GM18519 (cell line): ENCODE results near the gene GP9.

Experiments
- ATAC-seq: cut with Tn5 transposase; IDR thresholded peaks from one replicate; pipeline ENCODE4 v1.9.1; 2021; ENCODE audit warnings: mild to moderate bottlenecking, moderate library complexity; ENCODE audit not compliant: unreplicated experiment, low FRiP score

GP9 gene

DNA sequence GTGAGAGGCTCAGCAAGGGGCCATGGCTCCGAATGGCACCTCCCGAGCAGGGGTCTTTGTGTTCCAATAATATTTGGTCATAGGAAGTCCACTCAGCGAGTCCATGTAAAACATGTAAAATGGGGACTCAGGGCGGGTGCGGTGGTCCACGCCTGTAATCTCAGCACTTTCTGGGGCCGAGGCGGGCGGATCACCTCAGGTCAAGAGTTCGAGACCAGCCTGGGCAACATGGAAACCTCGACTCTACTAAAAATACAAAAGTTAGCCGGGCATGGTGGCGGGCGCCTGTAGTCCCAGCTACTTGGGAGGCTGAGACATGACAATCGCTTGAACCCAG is 33.1 kb upstream of the GP9 start:
- no peak for ATAC-seq

DNA sequence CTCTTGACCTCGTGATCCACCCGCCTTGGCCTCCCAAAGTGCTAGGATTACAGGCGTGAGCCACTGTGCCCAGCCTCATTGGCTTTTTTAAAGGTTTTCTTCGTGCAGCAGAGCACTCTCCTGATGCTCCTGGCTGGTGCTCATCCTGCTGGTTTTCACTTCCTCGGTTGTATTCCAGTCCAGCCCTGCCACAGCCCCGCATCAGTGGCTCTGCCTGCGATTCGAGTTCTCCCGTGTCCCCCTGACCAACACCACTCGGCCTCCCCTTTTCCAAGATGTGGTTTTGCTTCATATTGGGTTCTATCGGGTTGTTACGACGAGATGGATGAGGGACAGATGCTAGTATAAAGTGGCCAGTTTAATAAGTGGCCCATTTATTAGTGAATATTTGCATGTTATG is 31.7 kb upstream of the GP9 start:
- no peak for ATAC-seq

DNA sequence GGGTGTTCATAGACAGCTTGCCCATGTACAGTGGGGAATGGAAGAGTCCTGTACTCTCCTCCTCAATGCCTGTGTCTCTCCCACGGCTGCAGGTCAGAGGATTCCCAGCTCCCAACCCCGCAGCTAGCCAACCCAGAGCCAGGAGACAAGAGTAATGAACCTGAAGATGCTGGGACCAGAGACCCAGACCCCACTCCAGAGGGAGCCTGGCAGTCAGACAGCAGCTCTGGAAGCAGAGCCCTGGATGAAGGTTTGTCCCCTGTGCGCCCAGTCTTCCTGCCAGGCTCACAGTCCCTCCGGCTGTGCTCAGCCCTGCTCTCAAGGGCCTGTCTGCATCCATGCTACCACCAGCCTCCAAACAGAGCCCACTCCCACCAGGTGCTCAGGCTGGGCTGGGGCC is 30.0 kb upstream of the GP9 start:
- no peak for ATAC-seq

DNA sequence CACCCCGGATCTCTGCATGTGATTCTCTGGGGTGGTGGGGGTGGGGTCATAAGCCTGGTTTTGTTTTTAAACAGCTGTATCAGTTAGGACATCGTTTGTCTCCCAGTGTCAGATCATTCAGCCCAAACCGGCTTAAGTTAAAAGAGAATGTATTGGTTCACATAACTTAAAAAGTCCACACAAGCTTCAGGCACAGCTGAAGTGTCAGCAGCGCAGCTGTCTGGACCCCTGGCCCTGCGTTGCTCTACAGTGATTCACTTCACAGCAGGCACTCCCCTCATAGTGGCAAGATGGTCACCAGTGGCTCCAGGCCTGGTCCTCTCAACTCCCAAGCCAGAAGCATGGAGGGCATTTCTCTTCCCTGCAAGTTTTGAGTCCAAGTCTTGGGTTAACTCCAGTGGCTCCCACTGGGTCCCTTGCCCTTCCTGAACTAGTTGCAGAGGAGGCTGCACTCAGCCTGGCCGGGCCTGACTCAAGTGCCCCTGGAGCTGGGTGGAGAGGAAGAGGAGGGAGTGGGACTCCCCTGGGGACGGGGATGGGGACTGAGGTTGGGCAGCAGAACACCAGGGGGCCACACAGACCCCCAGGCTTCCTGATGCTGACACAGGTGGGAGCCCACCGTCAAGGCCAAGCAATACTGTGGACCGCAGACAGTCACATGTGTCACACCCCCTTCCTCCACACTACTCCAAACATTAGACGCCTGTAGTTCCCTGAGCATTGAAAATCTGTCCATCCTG is 28.9 kb upstream of the GP9 start:
- ATAC-seq, result no peak

- no peak for ATAC-seq
Observed at GRCh38 chr3:129032716-129033115, 27.9 kb upstream of the GP9 start.

GRCh38 chr3:129033151-129033550 is 27.4 kb upstream of the GP9 start:
- ATAC-seq, result no peak

- no peak for ATAC-seq
Observed at GRCh38 chr3:129033633-129034321, 26.8 kb upstream of the GP9 start.

DNA sequence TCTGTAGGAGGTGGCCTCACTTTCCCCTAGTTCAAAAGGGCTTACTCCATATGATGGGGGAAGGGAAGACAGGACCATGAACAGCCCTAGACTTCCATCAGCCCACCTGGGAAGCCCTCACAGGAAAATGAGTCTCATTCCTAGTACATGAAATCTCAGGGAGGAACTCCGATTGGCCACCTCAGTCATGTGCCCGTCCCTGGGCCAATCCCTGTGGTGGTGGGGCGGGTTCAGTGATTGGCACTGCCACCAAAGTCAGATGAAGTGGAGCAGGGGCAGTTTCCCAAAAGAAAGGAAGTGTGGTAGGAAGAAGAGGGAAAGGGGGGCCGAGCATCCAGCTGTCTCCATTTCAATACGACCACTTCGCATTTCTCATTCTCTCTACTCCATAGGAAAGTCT is 25.9 kb upstream of the GP9 start:
- ATAC-seq, result no peak

DNA sequence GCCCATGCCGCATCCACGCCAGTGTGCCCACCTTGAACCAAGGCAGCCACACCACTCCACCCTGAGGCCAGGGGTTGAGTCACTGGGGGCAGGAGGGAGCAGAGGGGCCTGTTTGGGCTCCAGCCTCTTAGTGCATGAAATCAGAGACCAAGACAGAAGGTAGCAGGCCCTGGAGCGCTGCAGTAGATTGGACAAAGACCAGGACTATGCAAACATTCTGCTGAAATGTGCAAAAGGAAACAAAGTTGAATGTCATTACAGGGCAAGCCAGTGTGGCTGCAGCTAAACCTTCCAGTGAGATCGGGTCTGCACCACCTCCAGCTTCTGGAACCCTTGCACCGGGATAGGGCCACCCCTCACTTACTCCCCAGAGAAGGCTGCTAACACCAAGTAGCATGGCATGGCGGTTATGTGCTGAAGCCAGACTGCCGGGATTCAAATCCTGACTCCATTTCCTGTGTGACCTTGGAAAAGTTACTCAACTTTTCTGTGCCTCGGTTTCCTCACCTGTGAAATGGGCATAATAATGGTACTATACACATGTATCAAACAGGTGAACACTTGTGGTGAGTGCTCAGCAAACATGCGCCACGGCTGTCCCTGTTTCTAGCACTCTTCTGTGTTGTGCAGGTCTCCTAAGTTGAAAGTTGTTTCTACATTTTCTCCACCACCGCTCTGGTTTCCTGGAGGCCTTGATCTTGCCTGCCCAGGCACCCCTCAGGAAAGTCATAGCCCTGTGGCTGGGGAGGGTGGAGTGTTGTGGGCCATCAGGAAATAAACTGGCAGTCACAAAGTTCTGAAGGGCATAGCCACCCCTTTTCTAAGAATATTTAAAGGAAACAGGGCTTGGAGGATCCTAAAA is 25.0 kb upstream of the GP9 start:
- ATAC-seq, result no peak

GRCh38 chr3:129036222-129037092 is 24.1 kb upstream of the GP9 start:
- ATAC-seq, result no peak

- no peak for ATAC-seq
Observed at GRCh38 chr3:129037093-129037419, 23.5 kb upstream of the GP9 start.

GRCh38 chr3:129038121-129038855 is 22.3 kb upstream of the GP9 start:
- ATAC-seq, result no peak

DNA sequence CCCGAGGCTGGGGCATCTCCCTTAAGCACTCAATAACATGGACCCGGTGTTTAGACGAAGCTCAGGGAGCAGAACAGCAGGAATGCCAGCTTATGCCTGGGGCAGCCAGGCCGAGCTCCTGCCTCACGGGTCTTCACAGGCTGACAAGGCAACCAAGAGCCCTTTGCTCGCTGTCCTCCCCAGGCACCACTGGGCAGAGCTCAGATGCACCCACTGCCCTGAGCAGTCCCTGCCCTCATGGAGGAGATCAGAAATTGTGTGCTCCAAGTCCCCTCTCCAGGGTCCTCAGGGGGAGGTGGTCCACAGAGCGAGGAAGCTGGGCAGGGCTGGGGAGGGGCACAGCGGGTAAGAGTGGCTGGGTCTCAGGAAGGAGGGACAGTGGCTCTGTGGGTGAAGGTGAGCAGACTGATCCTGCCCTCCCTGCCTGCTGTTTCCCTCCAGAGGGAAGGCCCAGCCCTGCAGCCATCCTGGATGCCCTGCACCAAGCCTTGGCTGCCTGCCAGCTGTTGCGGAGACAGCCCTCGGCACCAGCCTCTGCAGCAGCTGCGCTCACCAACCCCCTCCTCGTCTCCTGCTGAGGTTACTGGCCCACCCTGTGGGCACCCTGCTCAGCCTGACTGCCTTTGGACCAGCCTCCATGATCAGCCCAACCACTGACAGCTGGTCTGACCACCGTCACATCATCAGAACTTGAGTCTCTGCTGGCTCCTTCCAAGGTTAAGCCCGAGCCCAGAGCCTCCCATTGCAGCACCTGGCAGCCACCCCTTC is 21.1 kb upstream of the GP9 start:
- ATAC-seq, result no peak

DNA sequence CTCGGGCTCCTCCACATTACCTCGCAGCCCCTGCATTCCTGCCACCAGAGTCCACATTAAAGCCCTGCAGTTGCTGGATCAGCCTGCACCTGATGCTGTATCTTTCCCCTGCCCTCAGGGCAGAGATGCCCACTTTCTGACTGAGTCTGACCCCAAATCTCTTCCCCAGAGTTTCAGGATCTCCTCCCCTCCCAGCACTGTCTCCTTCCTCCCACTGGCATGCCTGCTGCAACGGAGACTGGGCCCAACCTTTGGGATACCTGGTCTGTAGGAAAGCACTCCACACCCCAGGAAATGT is 20.6 kb upstream of the GP9 start:
- ATAC-seq, result no peak

DNA sequence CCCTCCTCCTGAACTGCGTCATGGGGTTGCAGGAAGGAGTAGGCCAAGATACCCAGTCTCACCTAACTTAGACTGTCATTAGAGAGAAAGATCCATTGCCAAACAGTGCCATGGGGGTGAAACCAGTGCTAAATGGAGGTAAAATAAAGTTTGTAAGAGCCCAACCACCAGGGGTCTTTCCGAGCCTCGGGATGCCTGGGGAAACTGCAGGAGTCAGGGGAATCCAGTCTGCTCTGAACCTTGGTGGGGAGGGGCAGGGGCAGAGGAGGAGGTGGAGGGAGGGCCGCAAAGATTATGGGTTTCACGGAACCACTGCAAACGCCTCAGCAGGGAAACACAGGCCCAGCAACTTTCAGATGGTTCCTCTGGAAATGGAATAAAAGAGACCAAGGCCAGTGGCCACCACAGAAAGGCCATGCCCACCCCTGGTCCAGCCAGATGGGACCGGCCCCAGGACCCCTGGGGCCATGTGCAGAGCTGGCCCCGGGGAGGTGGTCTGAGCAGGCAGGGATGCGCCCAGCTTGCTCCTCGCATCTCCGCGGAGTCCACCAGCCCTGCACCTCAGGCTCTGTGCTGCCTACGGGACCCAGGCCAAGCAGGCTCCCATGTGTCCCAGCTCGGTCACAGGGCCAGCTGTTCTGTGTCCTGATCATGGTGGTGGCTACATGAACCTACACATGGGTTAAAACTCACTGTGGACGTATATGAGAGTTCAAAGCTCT is 19.8 kb upstream of the GP9 start:
- no peak for ATAC-seq

DNA sequence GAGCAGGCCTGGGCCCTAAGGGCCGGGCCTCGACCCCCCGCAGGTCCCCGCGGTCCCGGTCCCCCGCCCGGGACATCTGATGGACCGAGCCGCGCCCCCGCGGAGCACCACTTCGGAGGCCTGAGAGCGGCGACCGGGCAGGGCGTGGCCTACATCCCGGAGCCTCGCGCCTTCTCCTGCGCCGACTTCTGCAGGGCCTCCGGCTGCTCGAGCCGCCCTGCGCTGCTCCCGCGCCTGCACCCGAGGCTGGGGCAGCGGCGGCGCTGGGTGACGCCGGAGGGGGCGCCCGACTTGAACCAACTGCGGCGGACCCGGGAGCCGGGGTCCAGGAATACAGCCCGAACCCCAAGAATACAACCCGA is 14.9 kb upstream of the GP9 start:
- no peak for ATAC-seq

GRCh38 chr3:129046037-129046731 is 14.4 kb upstream of the GP9 start:
- no peak for ATAC-seq
